GM12878 (cell line): ENCODE results near the gene EPAS1.

Experiments
- CREB1 ChIP-seq: IDR thresholded peaks from 2 replicates; pipeline ENCODE4 v1.6.1; 2012; ENCODE audit warnings: low read depth, mild to moderate bottlenecking, inconsistent platforms
- CTCF ChIP-seq, 3 experiments: IDR thresholded peaks in 2 of 3; conservative IDR thresholded peaks in 1 of 3; 2 replicates each; pipeline ENCODE4 v1.5.1; 2011; ENCODE audit warnings: low read depth in 3 of 3, low read length in 3 of 3, mild to moderate bottlenecking in 3 of 3, control low read depth in 2 of 3, moderate library complexity in 2 of 3, inconsistent platforms in 1 of 3, mixed read lengths in 1 of 3; ENCODE audit not compliant: control insufficient read depth in 2 of 3, insufficient read depth in 1 of 3; ENCODE audit errors: extremely low read depth in 1 of 3
- EP300 ChIP-seq, 2 experiments: fragments of 150-350 bp in 1 of 2; IDR thresholded peaks; 2 replicates each; pipeline ENCODE4 v1.6.1; 2011 to 2012; ENCODE audit warnings: low read depth in 2 of 2, low read length in 2 of 2, borderline replicate concordance in 1 of 2, improper control_type of control experiment in 1 of 2, inconsistent platforms in 1 of 2; ENCODE audit not compliant: control insufficient read depth in 1 of 2
- EZH2 ChIP-seq: IDR thresholded peaks from 2 replicates; pipeline ENCODE4 v1.6.1; 2012; ENCODE audit warnings: low read depth, mild to moderate bottlenecking, control low read depth, inconsistent platforms, low read length, borderline replicate concordance; ENCODE audit not compliant: control insufficient read depth
- RFX5 ChIP-seq: IDR thresholded peaks from 2 replicates; pipeline ENCODE4 v1.6.1; 2011; ENCODE audit warnings: low read depth, low read length, improper control_type of control experiment
- TAF1 ChIP-seq: IDR thresholded peaks from 2 replicates; pipeline ENCODE4 v1.6.1; 2011; ENCODE audit warnings: mild to moderate bottlenecking, low read depth, low read length, borderline replicate concordance
- TARDBP ChIP-seq: IDR thresholded peaks from 2 replicates; pipeline ENCODE4 v1.6.1; 2016; ENCODE audit warnings: borderline replicate concordance
- YBX1 ChIP-seq: fragments of 450-650 bp; IDR thresholded peaks from 2 replicates; pipeline ENCODE4 v1.6.1; 2016; ENCODE audit warnings: antibody characterized with exemption

DNA sequence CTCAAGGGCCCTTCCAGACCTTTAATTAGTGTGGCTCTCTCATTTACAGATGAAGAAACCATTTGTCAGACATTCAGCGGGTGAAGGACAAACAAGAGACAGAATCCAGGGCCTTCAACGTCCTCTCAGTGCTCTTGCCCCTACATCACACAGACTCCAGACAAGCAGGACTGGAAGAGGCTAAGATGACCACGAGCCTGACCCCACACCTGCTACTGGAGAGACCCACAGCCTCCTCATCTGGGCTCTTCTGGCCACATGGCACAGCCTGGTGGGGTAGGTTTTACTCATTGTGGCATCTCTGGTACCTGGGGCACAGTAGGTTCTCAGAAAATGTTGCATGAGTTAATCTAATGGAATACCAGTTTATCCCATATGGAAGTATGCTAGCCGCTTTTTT is 112.5 kb downstream of the EPAS1 start:
- TF ChIP-seq YBX1 (no peak), CTCF (IDR thresholded peaks at IDR 0.05 in 2 of 3, conservative IDR thresholded peaks at IDR 0.05 in 1 of 3; ENCODE audit: control insufficient read depth in 2 of 3, extremely low read depth in 1 of 3, insufficient read depth in 1 of 3, low read depth in 3 of 3, low read length in 3 of 3) (no peak), RFX5 (no peak), TAF1 (no peak), CREB1 (no peak), EZH2 (no peak), TARDBP (no peak), EP300 (IDR thresholded peaks at IDR 0.05; ENCODE audit: borderline replicate concordance in 1 of 2, control insufficient read depth in 1 of 2, low read depth in 2 of 2, low read length in 2 of 2) (no peak)
